RWPE2 (cell line): ENCODE measurements around the gene KAZN.

ENCODE experiments used
- ATAC-seq: fragments of 200-7000 bp; cut with Tn5 transposase; 3 replicates; pipeline ENCODE4 v1.9.1; 2021; ENCODE audit warnings: low read depth
- DNase-seq: peaks from one replicate; pipeline ENCODE4 v3.0.0-alpha.2; 2020; ENCODE audit warnings: low spot score
- H3K27ac ChIP-seq: fragments of 450-650 bp; 2 replicates; pipeline ENCODE4 v1.5.1; 2017; ENCODE audit warnings: mild to moderate bottlenecking; ENCODE audit not compliant: poor library complexity, severe bottlenecking
- H3K27me3 ChIP-seq: fragments of 250-450 bp; sonication (Bioruptor Pico); 2 replicates; pipeline ENCODE4 v1.5.1; 2021; ENCODE audit warnings: mild to moderate bottlenecking, moderate library complexity; ENCODE audit not compliant: insufficient read depth, poor library complexity, severe bottlenecking
- H3K36me3 ChIP-seq: fragments of 250-450 bp; sonication (Bioruptor Pico); 2 replicates; pipeline ENCODE4 v1.5.1; 2020; ENCODE audit warnings: low read depth, mild to moderate bottlenecking, moderate library complexity
- H3K4me1 ChIP-seq: fragments of 250-450 bp; sonication (Bioruptor Pico); 2 replicates; pipeline ENCODE4 v1.5.1; 2021; ENCODE audit warnings: mild to moderate bottlenecking, moderate library complexity; ENCODE audit not compliant: insufficient read depth, poor library complexity, severe bottlenecking
- H3K4me3 ChIP-seq: fragments of 250-450 bp; sonication (Bioruptor Pico); 2 replicates; pipeline ENCODE4 v1.5.1; 2021; ENCODE audit warnings: mild to moderate bottlenecking, moderate library complexity; ENCODE audit not compliant: severe bottlenecking
- H3K9me3 ChIP-seq: fragments of 250-450 bp; sonication (Bioruptor Pico); 2 replicates; pipeline ENCODE4 v1.5.1; 2021; ENCODE audit warnings: mild to moderate bottlenecking, moderate library complexity; ENCODE audit not compliant: severe bottlenecking
- TF ChIP-seq, protein P1 (sequence below): fragments of 450-650 bp; IDR thresholded peaks from one replicate; pipeline ENCODE4 v1.5.1; 2017; ENCODE audit warnings: mild to moderate bottlenecking, moderate library complexity; ENCODE audit not compliant: poor library complexity, severe bottlenecking

KAZN gene

GRCh38 chr1:14948112-14948652 is 349.7 kb downstream of the KAZN start:
- H3K36me3 ChIP-seq = no peaks in the 10 kb centered on the region
- DNase-seq (no peak), ATAC-seq (no peak)
- H3K27me3 ChIP-seq = no peaks in the 10 kb centered on the region
- TF ChIP-seq, protein P1, sequence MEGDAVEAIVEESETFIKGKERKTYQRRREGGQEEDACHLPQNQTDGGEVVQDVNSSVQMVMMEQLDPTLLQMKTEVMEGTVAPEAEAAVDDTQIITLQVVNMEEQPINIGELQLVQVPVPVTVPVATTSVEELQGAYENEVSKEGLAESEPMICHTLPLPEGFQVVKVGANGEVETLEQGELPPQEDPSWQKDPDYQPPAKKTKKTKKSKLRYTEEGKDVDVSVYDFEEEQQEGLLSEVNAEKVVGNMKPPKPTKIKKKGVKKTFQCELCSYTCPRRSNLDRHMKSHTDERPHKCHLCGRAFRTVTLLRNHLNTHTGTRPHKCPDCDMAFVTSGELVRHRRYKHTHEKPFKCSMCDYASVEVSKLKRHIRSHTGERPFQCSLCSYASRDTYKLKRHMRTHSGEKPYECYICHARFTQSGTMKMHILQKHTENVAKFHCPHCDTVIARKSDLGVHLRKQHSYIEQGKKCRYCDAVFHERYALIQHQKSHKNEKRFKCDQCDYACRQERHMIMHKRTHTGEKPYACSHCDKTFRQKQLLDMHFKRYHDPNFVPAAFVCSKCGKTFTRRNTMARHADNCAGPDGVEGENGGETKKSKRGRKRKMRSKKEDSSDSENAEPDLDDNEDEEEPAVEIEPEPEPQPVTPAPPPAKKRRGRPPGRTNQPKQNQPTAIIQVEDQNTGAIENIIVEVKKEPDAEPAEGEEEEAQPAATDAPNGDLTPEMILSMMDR = no peak
- peaks cover 15% of the 10 kb centered on the region for H3K4me1 ChIP-seq
- H3K4me3 ChIP-seq = no peak overlapping the region
- H3K9me3 ChIP-seq = no peaks in the 10 kb centered on the region
- no peak overlapping the region for H3K27ac ChIP-seq

GRCh38 chr1:14949270-14949835 is 350.9 kb downstream of the KAZN start:
- DNase-seq = no peak
- ATAC-seq = no peak
- Histone ChIP-seq H3K4me3 (no peak overlapping the region), H3K9me3 (no peaks in the 10 kb centered on the region), H3K36me3 (no peaks in the 10 kb centered on the region), H3K27ac (no peak overlapping the region), H3K4me1 (peaks cover 15% of the 10 kb centered on the region), H3K27me3 (no peaks in the 10 kb centered on the region)
- TF ChIP-seq, protein P1 = no peak

GRCh38 chr1:14949836-14950713 is 351.6 kb downstream of the KAZN start:
- TF ChIP-seq, protein P1 = no peak
- DNase-seq = no peak
- peaks cover 15% of the 10 kb centered on the region for H3K4me1 ChIP-seq
- H3K4me3 ChIP-seq = no peak overlapping the region
- no peak overlapping the region for H3K27ac ChIP-seq
- no peaks in the 10 kb centered on the region for H3K9me3 ChIP-seq
- H3K36me3 ChIP-seq = no peaks in the 10 kb centered on the region
- ATAC-seq = no peak
- no peaks in the 10 kb centered on the region for H3K27me3 ChIP-seq

DNA sequence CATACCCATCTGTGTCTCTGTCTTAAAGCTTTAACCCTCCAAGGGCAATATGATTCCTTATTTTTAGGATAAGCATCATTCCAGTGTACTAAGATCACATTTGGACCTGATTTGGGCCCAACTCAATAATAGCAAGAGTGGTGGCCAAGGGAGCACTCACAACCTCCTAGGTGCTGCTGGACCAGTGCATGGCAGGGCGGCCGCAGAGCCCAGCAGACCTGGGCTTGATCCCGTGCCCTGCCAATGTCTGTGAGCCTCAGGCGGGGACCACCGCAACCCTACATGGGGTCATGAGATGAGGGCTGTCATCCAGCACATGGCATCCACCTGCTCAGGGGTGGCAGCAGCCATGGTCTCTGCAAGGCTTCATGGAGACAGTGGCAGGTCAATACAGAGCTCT is 353.3 kb downstream of the KAZN start:
- H3K9me3 ChIP-seq = no peaks in the 10 kb centered on the region
- TF ChIP-seq, protein P1 = no peak
- DNase-seq = no peak
- no peaks in the 10 kb centered on the region for H3K27me3 ChIP-seq
- H3K27ac ChIP-seq = no peak overlapping the region
- H3K4me1 ChIP-seq = peaks cover 5% of the 10 kb centered on the region
- no peaks in the 10 kb centered on the region for H3K36me3 ChIP-seq
- no peak for ATAC-seq
- no peak overlapping the region for H3K4me3 ChIP-seq
